HUES6 (cell line): ENCODE data around the gene DCLK1.
A peak's percentile ranks its signal among the peaks of the same experiment; 100 is the strongest.

Experiments used
- H3K27ac ChIP-seq: 2 replicates; pipeline ENCODE4 v1.7.0; 2013; ENCODE audit warnings: low read depth, mild to moderate bottlenecking, low read length, inconsistent platforms
- H3K27me3 ChIP-seq: 2 replicates; pipeline ENCODE4 v1.6.1; 2013; ENCODE audit warnings: low read length; ENCODE audit not compliant: control insufficient read depth, insufficient read depth
- H3K36me3 ChIP-seq: 2 replicates; pipeline ENCODE4 v1.6.1; 2013; ENCODE audit warnings: low read length; ENCODE audit not compliant: control insufficient read depth, insufficient read depth
- H3K4me1 ChIP-seq: 2 replicates; pipeline ENCODE4 v1.6.1; 2013; ENCODE audit warnings: low read length; ENCODE audit not compliant: control insufficient read depth, insufficient read depth
- H3K4me3 ChIP-seq: 2 replicates; pipeline ENCODE4 v1.5.1; 2013; ENCODE audit warnings: low read depth, low read length
- H3K9ac ChIP-seq: one replicate; pipeline ENCODE4 v1.6.1; 2013; ENCODE audit warnings: mild to moderate bottlenecking, low read length
- H3K9me3 ChIP-seq: 2 replicates; pipeline ENCODE4 v1.6.1; 2013; ENCODE audit warnings: low read depth, low read length; ENCODE audit not compliant: control insufficient read depth, insufficient read depth

The DCLK1 gene

GRCh38 chr13:36006894-36007675 lies 124.1 kb downstream of the DCLK1 start:
- Histone ChIP-seq H3K4me3 (no peak overlapping the region), H3K27me3 (no peaks in the 10 kb centered on the region), H3K4me1 (no peaks in the 10 kb centered on the region), H3K9ac (no peak overlapping the region), H3K36me3 (no peaks in the 10 kb centered on the region), H3K27ac (no peak overlapping the region), H3K9me3 (no peaks in the 10 kb centered on the region)

- Histone ChIP-seq H3K36me3 (no peaks in the 10 kb centered on the region), H3K4me1 (no peaks in the 10 kb centered on the region)
Measured at GRCh38 chr13:36006347-36006746, 124.8 kb downstream of the DCLK1 start.

GRCh38 chr13:36001561-36001960 lies 129.6 kb downstream of the DCLK1 start:
- Histone ChIP-seq H3K27me3 (no peaks in the 10 kb centered on the region), H3K36me3 (no peaks in the 10 kb centered on the region), H3K4me3 (no peak overlapping the region), H3K4me1 (no peaks in the 10 kb centered on the region; the same call in 1 of the 2 replicates), H3K9ac (no peak overlapping the region), H3K9me3 (no peaks in the 10 kb centered on the region), H3K27ac (no peak overlapping the region)

More at GRCh38 chr13:36006347-36006746, 124.8 kb downstream of the DCLK1 start:
- Histone ChIP-seq H3K27ac (no peak overlapping the region), H3K9me3 (no peaks in the 10 kb centered on the region), H3K9ac (no peak overlapping the region), H3K4me3 (no peak overlapping the region), H3K27me3 (no peaks in the 10 kb centered on the region)

GRCh38 chr13:36000028-36000427 lies 131.2 kb downstream of the DCLK1 start:
- no peak overlapping the region for H3K9ac ChIP-seq
- H3K4me3 ChIP-seq: no peak overlapping the region
- no peak overlapping the region for H3K27ac ChIP-seq
- H3K36me3 ChIP-seq: no peaks in the 10 kb centered on the region
- H3K27me3 ChIP-seq: no peaks in the 10 kb centered on the region
- H3K4me1 ChIP-seq: peaks cover 3% of the 10 kb centered on the region; the same call in 1 of the 2 replicates
- H3K9me3 ChIP-seq: no peaks in the 10 kb centered on the region

- Histone ChIP-seq H3K9ac (no peak overlapping the region), H3K27me3 (no peaks in the 10 kb centered on the region), H3K36me3 (no peaks in the 10 kb centered on the region), H3K27ac (no peak overlapping the region), H3K9me3 (no peaks in the 10 kb centered on the region), H3K4me1 (peaks cover 23% of the 10 kb centered on the region; the same call in 1 of the 2 replicates), H3K4me3 (no peak overlapping the region)
Measured at GRCh38 chr13:35996360-35996759, 134.8 kb downstream of the DCLK1 start.

- H3K4me1 ChIP-seq: peaks cover 23% of the 10 kb centered on the region; the same call in 1 of the 2 replicates
- H3K27ac ChIP-seq: no peak overlapping the region
- H3K27me3 ChIP-seq: no peaks in the 10 kb centered on the region
- no peak overlapping the region for H3K9ac ChIP-seq
- no peak overlapping the region for H3K4me3 ChIP-seq
- no peaks in the 10 kb centered on the region for H3K9me3 ChIP-seq
- no peaks in the 10 kb centered on the region for H3K36me3 ChIP-seq
Measured at GRCh38 chr13:35995136-35995535, 136.0 kb downstream of the DCLK1 start.

GRCh38 chr13:35994131-35994966 lies 136.8 kb downstream of the DCLK1 start:
- Histone ChIP-seq H3K4me3 (no peak overlapping the region), H3K27me3 (no peaks in the 10 kb centered on the region), H3K4me1 (peaks cover 23% of the 10 kb centered on the region; the same call in 1 of the 2 replicates), H3K27ac (no peak overlapping the region), H3K36me3 (no peaks in the 10 kb centered on the region), H3K9ac (no peak overlapping the region), H3K9me3 (no peaks in the 10 kb centered on the region)

GRCh38 chr13:35993686-35994085 lies 137.5 kb downstream of the DCLK1 start:
- Histone ChIP-seq H3K9ac (no peak overlapping the region), H3K36me3 (no peaks in the 10 kb centered on the region), H3K4me1 (peaks cover 27% of the 10 kb centered on the region; the same call in 1 of the 2 replicates), H3K9me3 (no peaks in the 10 kb centered on the region), H3K4me3 (no peak overlapping the region), H3K27me3 (no peaks in the 10 kb centered on the region), H3K27ac (no peak overlapping the region)

- Histone ChIP-seq H3K36me3 (no peaks in the 10 kb centered on the region), H3K9ac (no peak overlapping the region), H3K27ac (no peak overlapping the region), H3K9me3 (no peaks in the 10 kb centered on the region), H3K4me1 (peaks cover 34% of the 10 kb centered on the region), H3K4me3 (no peak overlapping the region), H3K27me3 (no peaks in the 10 kb centered on the region)
Measured at GRCh38 chr13:35992964-35993363, 138.2 kb downstream of the DCLK1 start.

GRCh38 chr13:35990196-35990595 lies 141.0 kb downstream of the DCLK1 start:
- H3K9ac ChIP-seq: no peak overlapping the region
- no peak overlapping the region for H3K27ac ChIP-seq
- peaks cover 55% of the 10 kb centered on the region for H3K4me1 ChIP-seq

GRCh38 chr13:35988648-35989081 lies 142.5 kb downstream of the DCLK1 start:
- no peaks in the 10 kb centered on the region for H3K36me3 ChIP-seq

More at GRCh38 chr13:35990196-35990595, 141.0 kb downstream of the DCLK1 start:
- Histone ChIP-seq H3K36me3 (no peaks in the 10 kb centered on the region), H3K9me3 (no peaks in the 10 kb centered on the region), H3K27me3 (no peaks in the 10 kb centered on the region), H3K4me3 (no peak overlapping the region)

More at GRCh38 chr13:35988648-35989081, 142.5 kb downstream of the DCLK1 start:
- no peak overlapping the region for H3K9ac ChIP-seq
- no peak overlapping the region for H3K4me3 ChIP-seq
- H3K9me3 ChIP-seq: no peaks in the 10 kb centered on the region
- no peaks in the 10 kb centered on the region for H3K27me3 ChIP-seq
- peaks cover 54% of the 10 kb centered on the region for H3K4me1 ChIP-seq
- peak overlapping the region; percentile 15; the same call in 1 of the 2 replicates for H3K27ac ChIP-seq
